Stimulated activated CD4-positive, alpha-beta T cell treated with anti-CD3 and anti-CD28 coated beads, Interleukin-4, amount 100 ng/mL, for 24 hours (primary cell): ENCODE results near the gene GFM2.
A peak's percentile ranks its signal among the peaks of the same experiment; 100 is the strongest.
"Not testable (repeated sequence)": the region's sequence is repeated elsewhere in the genome, so short reads cannot be mapped to it uniquely, and the experiment has no call there.

Experiments used
- DNase-seq: peaks from one replicate; pipeline ENCODE4 v3.0.0-alpha.2; 2020

The GFM2 gene

GRCh38 chr5:74766849-74767578, at the start of gene GFM2, which contains the start of gene NSA2:
Gene GFM2 (minus strand): TSS chr5:74767117. CDS start chr5:74763742, 3,375 bp downstream.
Gene NSA2 (plus strand): TSS chr5:74767249. CDS start chr5:74767361, 112 bp downstream.
- peak; percentile 94 for DNase-seq

GRCh38 chr5:74810915-74811314, 44.0 kb upstream of the GFM2 start:
- DNase-seq: no peak

- DNase-seq: no peak
Measured at GRCh38 chr5:74801941-74802340, 35.0 kb upstream of the GFM2 start.

DNA sequence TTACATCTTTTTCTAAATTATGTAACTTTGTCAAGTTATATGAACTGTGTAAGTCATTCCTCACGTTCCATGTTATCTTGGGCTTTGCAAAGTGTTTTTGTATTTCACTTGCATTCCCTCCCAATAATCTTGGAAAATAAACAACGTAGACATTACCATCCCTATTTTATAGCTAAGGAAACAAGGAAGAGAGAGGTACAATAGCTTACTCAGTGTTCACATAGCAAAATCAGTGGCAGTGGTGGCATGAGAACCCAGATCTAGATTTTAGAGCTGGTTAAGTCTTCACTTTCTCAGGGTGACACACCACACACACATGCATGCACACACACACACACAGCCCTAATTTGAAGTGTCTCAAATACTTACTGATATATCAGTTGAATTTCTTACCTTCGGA, 34.3 kb upstream of the GFM2 start:
- no peak for DNase-seq

GRCh38 chr5:74798977-74799911, 32.3 kb upstream of the GFM2 start:
- DNase-seq: no peak

- not testable (repeated sequence) for DNase-seq
Measured at GRCh38 chr5:74791669-74792068, 24.8 kb upstream of the GFM2 start.

DNA sequence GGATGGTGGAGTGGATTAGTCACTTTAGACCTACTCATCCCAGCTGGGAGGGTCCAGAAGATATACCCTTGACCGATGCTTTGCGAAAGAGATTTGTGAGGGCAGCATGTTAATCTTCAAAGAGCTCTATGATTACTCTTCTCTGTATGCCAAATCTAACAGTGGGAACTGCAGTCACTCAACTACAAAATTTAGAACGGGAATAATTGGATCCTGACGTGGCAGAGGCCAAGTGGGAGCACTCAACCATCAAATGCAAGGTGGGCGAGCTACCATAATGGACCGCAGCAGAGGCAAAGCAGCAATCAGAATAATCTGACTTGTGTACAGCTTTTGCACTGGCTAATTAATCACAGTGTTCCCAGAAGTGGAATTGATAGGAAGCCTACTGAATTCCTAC, 20.5 kb upstream of the GFM2 start:
- no peak for DNase-seq

GRCh38 chr5:74786851-74787250, 19.9 kb upstream of the GFM2 start:
- no peak for DNase-seq

- no peak for DNase-seq
Measured at GRCh38 chr5:74778609-74779008, 11.7 kb upstream of the GFM2 start.

DNA sequence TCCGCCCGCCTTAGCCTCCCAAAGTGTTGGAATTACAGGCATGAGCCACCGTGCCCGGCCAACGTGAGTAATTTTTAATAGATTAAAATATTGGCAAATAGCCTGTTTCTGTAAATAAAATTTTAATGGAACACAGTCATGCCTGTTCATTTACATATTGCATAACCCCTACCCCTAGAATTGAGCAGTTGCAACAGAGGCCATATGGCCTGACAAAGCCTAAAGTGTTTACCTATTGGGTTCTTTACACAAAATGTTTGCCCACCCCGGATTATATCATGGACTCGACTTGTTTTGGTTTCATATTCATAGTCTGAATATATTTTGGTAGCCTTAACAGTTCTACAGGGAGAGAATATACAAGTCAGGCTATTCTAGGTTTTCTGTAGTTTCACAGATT, 5.4 kb upstream of the GFM2 start:
- DNase-seq: no peak

GRCh38 chr5:74767579-74767913, 629 bp upstream of the GFM2 start:
- peak; percentile 25 for DNase-seq

GRCh38 chr5:74766418-74766848, 484 bp downstream of the GFM2 start:
- peak; percentile 14 for DNase-seq

GRCh38 chr5:74765929-74766328, 988 bp downstream of the GFM2 start:
- DNase-seq: no peak

- no peak for DNase-seq
Measured at GRCh38 chr5:74765201-74765600, 1.7 kb downstream of the GFM2 start.

- no peak for DNase-seq
Measured at GRCh38 chr5:74763504-74763903, 3.4 kb downstream of the GFM2 start.

- DNase-seq: peak; percentile 53
Measured at GRCh38 chr5:74762599-74762998, 4.3 kb downstream of the GFM2 start.

- no peak for DNase-seq
Measured at GRCh38 chr5:74761241-74761640, 5.7 kb downstream of the GFM2 start.

DNA sequence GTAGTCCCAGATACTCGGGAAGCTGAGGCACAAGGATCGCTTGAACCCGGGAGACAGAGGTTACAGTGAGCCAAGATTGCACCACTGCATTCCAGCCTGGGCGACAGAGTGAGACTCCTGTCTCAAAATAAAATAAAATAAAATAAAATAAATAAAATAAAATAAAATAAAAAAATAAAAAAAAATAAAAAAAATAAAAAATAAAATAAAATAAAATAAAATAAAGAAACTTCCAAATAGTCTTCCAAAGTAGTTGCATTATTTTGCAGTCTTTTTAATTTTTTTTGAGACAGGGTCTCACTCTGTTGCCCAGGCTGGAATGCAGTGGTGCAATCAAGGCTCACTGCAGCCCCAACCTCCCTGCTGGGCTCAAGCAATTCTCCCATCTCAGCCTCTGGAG, 18.2 kb downstream of the GFM2 start:
- not testable (repeated sequence) for DNase-seq

DNA sequence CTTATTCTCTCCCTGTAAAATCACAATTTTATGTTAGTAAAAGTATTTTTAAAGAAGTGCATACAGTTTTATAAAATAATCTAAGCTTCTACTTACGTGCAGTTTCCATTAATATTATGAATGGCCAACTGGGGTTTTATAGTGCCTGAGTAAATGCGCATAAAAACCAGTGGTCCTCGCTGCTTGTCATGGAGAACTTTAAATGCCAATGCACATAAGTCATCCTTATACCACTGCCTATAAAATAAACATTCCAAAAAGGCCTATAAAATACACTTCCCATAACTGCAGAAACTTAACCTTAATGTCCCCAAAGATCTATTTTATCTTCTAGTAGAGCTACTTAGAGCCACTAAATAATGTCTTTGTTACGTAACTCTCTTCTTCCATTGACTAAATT, 28.5 kb downstream of the GFM2 start:
- DNase-seq: no peak

- DNase-seq: no peak
Measured at GRCh38 chr5:74736759-74737158, 30.2 kb downstream of the GFM2 start.

GRCh38 chr5:74725331-74725730, 41.6 kb downstream of the GFM2 start:
- DNase-seq: no peak

- no peak for DNase-seq
Measured at GRCh38 chr5:74722271-74722670, 44.6 kb downstream of the GFM2 start.

GRCh38 chr5:74717596-74717995, 49.3 kb downstream of the GFM2 start:
- no peak for DNase-seq

GRCh38 chr5:74693191-74693590, 73.7 kb downstream of the GFM2 start:
- DNase-seq: no peak
